Keratinocyte (primary cell): ENCODE measurements around the gene SRSF8. TPM values are rescaled to one million over a fixed set of nuclear protein-coding genes. Genes with fewer than 3 reads are reported as not detected.
A peak's percentile ranks its signal among the peaks of the same experiment; 100 is the strongest.

Source experiments
- DNase-seq: peaks from one replicate; pipeline ENCODE4 v3.0.0-alpha.2; 2011; ENCODE audit warnings: low read depth, missing footprints, low spot score
- FAIRE-seq: peaks from 2 replicates; lab custom pipeline; 2011; peaks lifted over from hg19 to GRCh38; lab: Jason Lieb, UNC
- H2AFZ ChIP-seq: 2 replicates; pipeline ENCODE4 v1.6.0; 2012; ENCODE audit warnings: low read length, control low read depth, inconsistent platforms; ENCODE audit not compliant: control insufficient read depth
- H3K27ac ChIP-seq: 2 replicates; pipeline ENCODE4 v1.5.1; 2011; ENCODE audit warnings: low read length; ENCODE audit not compliant: control insufficient read depth, insufficient read depth
- H3K27me3 ChIP-seq: 3 replicates; pipeline ENCODE4 v1.6.0; 2011; ENCODE audit warnings: low read length; ENCODE audit not compliant: control insufficient read depth, insufficient read depth; ENCODE audit errors: extremely low read depth
- H3K36me3 ChIP-seq, 2 experiments: 2 replicates in 1 of 2; 3 replicates in 1 of 2; pipeline ENCODE4 v1.5.1; 2011; ENCODE audit warnings: low read length in 2 of 2, mild to moderate bottlenecking in 1 of 2; ENCODE audit not compliant: control insufficient read depth in 2 of 2, insufficient read depth in 2 of 2; ENCODE audit errors: extremely low read depth in 1 of 2
- H3K4me1 ChIP-seq: 3 replicates; pipeline ENCODE4 v1.5.1; 2011; ENCODE audit warnings: low read length; ENCODE audit not compliant: control insufficient read depth, insufficient read depth; ENCODE audit errors: extremely low read depth
- H3K4me2 ChIP-seq: 3 replicates; pipeline ENCODE4 v1.6.0; 2011; ENCODE audit warnings: low read depth, low read length; ENCODE audit not compliant: control insufficient read depth, insufficient read depth; ENCODE audit errors: extremely low read depth
- H3K4me3 ChIP-seq, 3 experiments: fragments of 200-600 bp in 1 of 3; sonication (generic) in 1 of 3; 2 replicates in 2 of 3; 3 replicates in 1 of 3; pipeline ENCODE4 v1.5.1; 2011 to 2016; ENCODE audit warnings: low read length in 3 of 3, mild to moderate bottlenecking in 3 of 3, control low read depth in 2 of 3, inconsistent platforms in 1 of 3, low read depth in 1 of 3, mixed read lengths in 1 of 3, mixed run types in 1 of 3, moderate library complexity in 1 of 3; ENCODE audit not compliant: control insufficient read depth in 2 of 3, insufficient read depth in 2 of 3; ENCODE audit errors: extremely low read depth in 1 of 3
- H3K79me2 ChIP-seq: 2 replicates; pipeline ENCODE4 v1.6.0; 2012; ENCODE audit warnings: low read length; ENCODE audit not compliant: control insufficient read depth, insufficient read depth
- H3K9ac ChIP-seq: 3 replicates; pipeline ENCODE4 v1.6.0; 2011; ENCODE audit warnings: low read length; ENCODE audit not compliant: control insufficient read depth, insufficient read depth; ENCODE audit errors: extremely low read depth
- H3K9me1 ChIP-seq: 3 replicates; pipeline ENCODE4 v1.6.0; 2011; ENCODE audit warnings: low read length; ENCODE audit not compliant: control insufficient read depth, insufficient read depth; ENCODE audit errors: extremely low read depth
- H3K9me3 ChIP-seq: 2 replicates; pipeline ENCODE4 v1.5.1; 2012; ENCODE audit warnings: low read depth, low read length; ENCODE audit not compliant: control insufficient read depth
- H4K20me1 ChIP-seq: 3 replicates; pipeline ENCODE4 v1.6.0; 2011; ENCODE audit warnings: low read length; ENCODE audit not compliant: control insufficient read depth, insufficient read depth; ENCODE audit errors: extremely low read depth
- EZH2 ChIP-seq: IDR thresholded peaks from one replicate; pipeline ENCODE4 v1.6.1; 2012; ENCODE audit warnings: inconsistent platforms, mild to moderate bottlenecking, low read length, moderate library complexity
- dilution Hi-C: fragments of 300-500 bp; cut with MboI; formaldehyde crosslinking; loops from one replicate; pipeline ENCODE4 v1.7.0; 2020; ENCODE audit warnings: low sequenced_read_pairs; ENCODE audit not compliant: extremely low pct_ligation_motif_present
- polyA plus RNA-seq, 5 experiments: library from polyadenylated mRNA; depleted of rRNA in 3 of 5; stranded (reverse) in 3 of 5; stranded (forward) in 1 of 5; unstranded in 1 of 5; fragments of >200 nt; gene quantifications; 1 replicate in 1 of 5; 2 replicates in 3 of 5; 3 replicates in 1 of 5; pipeline versions ENCODE4 v1.2.1 to v1.2.3, GENCODE V29; 2011 to 2012; ENCODE audit warnings: missing spikeins in 2 of 5, low read depth in 1 of 5, low replicate concordance in 1 of 5
- TF ChIP-seq, protein P1 (sequence below), 3 experiments: IDR thresholded peaks in 1 of 3; conservative IDR thresholded peaks in 1 of 3; optimal IDR thresholded peaks in 1 of 3; 2 replicates in 2 of 3; 3 replicates in 1 of 3; pipeline versions ENCODE3 to v1.5.1; 2011; ENCODE audit warnings: low read length in 3 of 3, mild to moderate bottlenecking in 3 of 3, moderate library complexity in 2 of 3, control low read depth in 1 of 3, inconsistent platforms in 1 of 3; ENCODE audit not compliant: insufficient read depth in 2 of 3; ENCODE audit errors: extremely low read depth in 1 of 3

The SRSF8 gene
- polyA plus RNA-seq, 1 donor (not counting 4 experiments of a cell fraction or from before 2014, with no cell fraction given) = 47.7 TPM

DNA sequence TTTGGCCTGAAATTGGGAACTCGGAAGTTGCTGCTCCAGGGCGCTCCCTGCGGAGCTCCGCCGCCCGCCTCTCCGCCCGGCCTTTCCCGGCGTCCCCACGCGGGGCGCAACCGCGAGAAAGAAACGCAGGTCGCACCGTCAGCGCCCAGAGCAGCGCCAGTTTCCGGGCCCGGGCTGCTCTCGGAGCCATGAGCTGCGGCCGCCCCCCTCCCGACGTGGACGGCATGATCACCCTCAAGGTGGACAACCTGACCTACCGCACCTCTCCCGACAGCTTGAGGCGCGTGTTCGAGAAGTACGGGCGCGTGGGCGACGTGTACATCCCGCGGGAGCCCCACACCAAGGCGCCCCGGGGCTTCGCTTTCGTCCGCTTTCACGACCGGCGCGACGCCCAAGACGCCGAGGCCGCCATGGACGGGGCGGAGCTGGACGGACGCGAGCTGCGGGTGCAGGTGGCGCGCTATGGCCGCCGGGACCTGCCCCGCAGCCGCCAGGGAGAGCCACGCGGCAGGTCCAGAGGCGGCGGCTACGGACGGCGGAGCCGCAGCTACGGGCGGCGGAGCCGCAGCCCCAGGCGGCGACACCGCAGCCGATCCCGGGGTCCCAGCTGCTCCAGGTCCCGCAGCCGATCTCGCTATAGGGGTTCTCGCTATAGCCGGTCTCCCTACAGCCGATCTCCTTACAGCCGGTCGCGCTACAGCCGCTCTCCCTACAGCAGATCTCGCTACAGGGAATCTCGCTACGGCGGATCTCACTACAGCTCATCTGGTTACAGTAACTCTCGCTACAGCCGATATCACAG is 521 bp downstream of the SRSF8 start:
- Histone ChIP-seq H4K20me1 (no peaks in the 10 kb centered on the region), H3K4me2 (peak overlapping the region; percentile 85), H3K9me1 (no peaks in the 10 kb centered on the region), H3K4me1 (peaks cover 19% of the 10 kb centered on the region), H3K4me3 (peak overlapping the region; percentile 69 to 100 (median 99)), H3K36me3 (no peaks in the 10 kb centered on the region), H3K9me3 (no peaks in the 10 kb centered on the region), H3K27me3 (no peaks in the 10 kb centered on the region), H3K79me2 (peaks cover 31% of the 10 kb centered on the region), H3K9ac (peak overlapping the region; percentile 93), H2AFZ (peak overlapping the region; percentile 76), H3K27ac (peak overlapping the region; percentile 90)
- DNase-seq (no peak), FAIRE-seq (no peak)
- dilution Hi-C loops = no loop called here
- TF ChIP-seq, protein P1, sequence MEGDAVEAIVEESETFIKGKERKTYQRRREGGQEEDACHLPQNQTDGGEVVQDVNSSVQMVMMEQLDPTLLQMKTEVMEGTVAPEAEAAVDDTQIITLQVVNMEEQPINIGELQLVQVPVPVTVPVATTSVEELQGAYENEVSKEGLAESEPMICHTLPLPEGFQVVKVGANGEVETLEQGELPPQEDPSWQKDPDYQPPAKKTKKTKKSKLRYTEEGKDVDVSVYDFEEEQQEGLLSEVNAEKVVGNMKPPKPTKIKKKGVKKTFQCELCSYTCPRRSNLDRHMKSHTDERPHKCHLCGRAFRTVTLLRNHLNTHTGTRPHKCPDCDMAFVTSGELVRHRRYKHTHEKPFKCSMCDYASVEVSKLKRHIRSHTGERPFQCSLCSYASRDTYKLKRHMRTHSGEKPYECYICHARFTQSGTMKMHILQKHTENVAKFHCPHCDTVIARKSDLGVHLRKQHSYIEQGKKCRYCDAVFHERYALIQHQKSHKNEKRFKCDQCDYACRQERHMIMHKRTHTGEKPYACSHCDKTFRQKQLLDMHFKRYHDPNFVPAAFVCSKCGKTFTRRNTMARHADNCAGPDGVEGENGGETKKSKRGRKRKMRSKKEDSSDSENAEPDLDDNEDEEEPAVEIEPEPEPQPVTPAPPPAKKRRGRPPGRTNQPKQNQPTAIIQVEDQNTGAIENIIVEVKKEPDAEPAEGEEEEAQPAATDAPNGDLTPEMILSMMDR (optimal IDR thresholded peaks at IDR 0.05 in 1 of 3, IDR thresholded peaks at IDR 0.05 in 1 of 3, conservative IDR thresholded peaks at IDR 0.05 in 1 of 3; ENCODE audit: extremely low read depth in 1 of 3, insufficient read depth in 2 of 3, low read length in 3 of 3) = peak; percentile 40 to 67 (median 41)
- TF ChIP-seq EZH2 = no peak

DNA sequence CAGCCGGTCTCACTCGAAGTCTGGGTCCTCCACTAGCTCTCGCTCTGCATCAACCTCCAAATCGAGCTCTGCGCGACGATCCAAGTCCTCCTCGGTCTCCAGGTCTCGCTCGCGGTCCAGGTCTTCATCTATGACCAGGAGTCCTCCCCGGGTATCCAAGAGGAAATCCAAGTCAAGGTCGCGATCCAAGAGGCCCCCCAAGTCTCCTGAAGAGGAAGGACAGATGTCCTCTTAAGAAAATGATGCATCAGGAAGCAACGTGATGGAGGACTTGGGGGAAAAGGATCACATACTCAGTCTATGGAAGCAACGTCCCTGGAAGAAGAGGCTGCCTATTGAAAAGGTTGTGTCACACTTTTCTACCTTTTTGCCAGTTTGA is 1.1 kb downstream of the SRSF8 start:
- DNase-seq (no peak), FAIRE-seq (peak; percentile 9)
- H2AFZ ChIP-seq = peak overlapping the region; percentile 76
- dilution Hi-C loops = no loop called here
- no peaks in the 10 kb centered on the region for H3K27me3 ChIP-seq
- H3K4me2 ChIP-seq = peak overlapping the region; percentile 85
- H3K4me3 ChIP-seq = peak overlapping the region; percentile 69 to 100 (median 99)
- no peaks in the 10 kb centered on the region for H3K36me3 ChIP-seq
- H3K4me1 ChIP-seq = peaks cover 22% of the 10 kb centered on the region
- no peaks in the 10 kb centered on the region for H3K9me1 ChIP-seq
- TF ChIP-seq, protein P1 (optimal IDR thresholded peaks at IDR 0.05 in 1 of 3, IDR thresholded peaks at IDR 0.05 in 1 of 3, conservative IDR thresholded peaks at IDR 0.05 in 1 of 3; ENCODE audit: extremely low read depth in 1 of 3, insufficient read depth in 2 of 3, low read length in 3 of 3) = no peak
- TF ChIP-seq EZH2 = no peak
- H3K9me3 ChIP-seq = no peaks in the 10 kb centered on the region
- peaks cover 31% of the 10 kb centered on the region for H3K79me2 ChIP-seq
- H3K27ac ChIP-seq = peak overlapping the region; percentile 90
- H4K20me1 ChIP-seq = no peaks in the 10 kb centered on the region
- H3K9ac ChIP-seq = peak overlapping the region; percentile 93
